Stomach smooth muscle (tissue), 2 donors: ENCODE data around the gene NRN1L.
A peak's percentile ranks its signal among the peaks of the same experiment; 100 is the strongest.
"Not testable (repeated sequence)": the region's sequence is repeated elsewhere in the genome, so short reads cannot be mapped to it uniquely, and the experiment has no call there.

Experiments used
- H3K27ac ChIP-seq: one replicate; pipeline ENCODE4 v1.7.0; 2013; ENCODE audit warnings: mild to moderate bottlenecking, low read length, inconsistent platforms
- H3K27me3 ChIP-seq, 2 donors: one replicate each; pipeline ENCODE4 v1.7.0; 2013; ENCODE audit warnings: low read length in 2 of 2; ENCODE audit not compliant: insufficient read depth in 2 of 2, control insufficient read depth in 1 of 2
- H3K36me3 ChIP-seq, 2 donors: one replicate each; pipeline ENCODE4 v1.7.0; 2013; ENCODE audit warnings: low read length in 2 of 2; ENCODE audit not compliant: control insufficient read depth in 2 of 2, insufficient read depth in 2 of 2
- H3K4me1 ChIP-seq: one replicate; pipeline ENCODE4 v1.7.0; 2013; ENCODE audit warnings: low read length; ENCODE audit not compliant: control insufficient read depth, insufficient read depth
- H3K4me3 ChIP-seq, 2 donors: one replicate each; pipeline ENCODE4 v1.7.0; 2013; ENCODE audit warnings: low read length in 2 of 2
- H3K9ac ChIP-seq, 2 donors: one replicate each; pipeline ENCODE4 v1.7.0; 2013; ENCODE audit warnings: low read length in 2 of 2, mild to moderate bottlenecking in 1 of 2
- H3K9me3 ChIP-seq, 2 donors: one replicate each; pipeline ENCODE4 v1.7.0; 2013; ENCODE audit warnings: low read length in 2 of 2; ENCODE audit not compliant: control insufficient read depth in 2 of 2
- donor health status: healthy.
- donor health status: Pancreatic carcinoma.

NRN1L gene

DNA sequence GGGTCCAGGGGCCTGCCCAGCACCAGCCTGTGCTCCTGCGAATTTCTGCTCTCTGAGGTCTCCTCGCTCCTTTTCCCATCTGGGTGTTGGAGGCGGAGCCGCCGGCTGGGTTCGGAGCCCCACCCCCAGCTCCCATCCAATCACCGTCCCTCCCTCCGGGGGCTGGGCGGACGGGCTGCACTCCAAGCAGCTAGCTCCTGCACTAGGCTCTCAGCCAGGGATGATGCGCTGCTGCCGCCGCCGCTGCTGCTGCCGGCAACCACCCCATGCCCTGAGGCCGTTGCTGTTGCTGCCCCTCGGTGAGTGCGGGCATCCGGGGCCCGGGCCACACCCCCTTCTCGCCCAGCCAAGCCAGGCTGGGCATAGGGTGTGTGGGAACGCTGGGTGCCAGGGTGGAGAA lies at the start of gene NRN1L:
Gene NRN1L, plus strand, starts transcription at position 202 of the 400 bp plus-strand sequence. Its CDS starts 19 bp downstream, at position 221.
- Histone ChIP-seq H3K36me3 (peaks cover 40% of the 10 kb centered on the region in 2 donors), H3K9me3 (no peaks in the 10 kb centered on the region), H3K4me3 (peak within 1 kb of the TSS; percentile 35 to 64), H3K4me1 (peaks cover 15% of the 10 kb centered on the region), H3K27me3 (no peaks in the 10 kb centered on the region), H3K9ac (peak within 1 kb of the TSS in 1 of 2 donors; percentile 5), H3K27ac (peak within 1 kb of the TSS; percentile 41)

DNA sequence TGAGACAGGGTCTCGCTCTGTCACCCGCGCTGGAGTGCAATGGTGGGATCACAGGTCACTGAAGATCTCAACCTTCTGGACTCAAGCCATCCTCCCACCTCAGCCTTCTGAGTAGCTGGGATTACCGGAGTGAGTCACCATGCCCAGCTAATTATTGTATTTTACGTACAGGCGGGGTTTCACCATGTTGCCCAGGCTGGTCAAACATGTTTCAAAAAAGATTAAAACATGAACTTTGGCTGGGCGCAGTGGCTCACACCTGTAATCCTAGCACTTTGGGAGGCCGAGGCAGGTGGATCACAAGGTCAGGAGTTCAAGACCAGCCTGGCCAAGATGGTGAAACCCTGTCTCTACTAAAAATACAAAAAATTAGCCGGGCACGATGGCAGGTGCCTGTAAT lies 47.5 kb upstream of the NRN1L start:
- peaks cover 25% of the 10 kb centered on the region for H3K4me1 ChIP-seq
- H3K27ac ChIP-seq, H3K9ac ChIP-seq, H3K36me3 ChIP-seq, H3K27me3 ChIP-seq, H3K4me3 ChIP-seq, H3K9me3 ChIP-seq: not testable (repeated sequence)

DNA sequence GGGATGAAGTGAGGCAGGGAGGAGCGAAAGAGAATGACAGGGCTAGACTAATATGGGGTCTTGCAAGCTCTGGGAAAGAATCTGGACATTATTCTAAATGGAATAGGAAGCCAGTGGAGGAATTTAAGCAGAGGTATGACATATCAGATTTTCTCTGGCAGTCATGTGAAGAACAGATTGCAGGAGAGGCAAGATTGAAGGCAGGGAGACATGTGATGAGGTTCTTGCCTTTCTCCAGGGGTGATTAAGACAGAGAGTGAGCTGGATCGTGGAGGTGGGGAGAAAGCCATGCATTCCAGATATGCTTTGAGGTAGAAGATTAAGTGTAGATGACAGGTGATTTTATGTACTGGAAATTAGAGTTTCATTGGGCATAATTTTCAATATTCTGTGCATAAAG lies 46.9 kb upstream of the NRN1L start:
- no peaks in the 10 kb centered on the region for H3K36me3 ChIP-seq
- no peak overlapping the region for H3K4me3 ChIP-seq
- H3K27ac ChIP-seq: no peak overlapping the region
- H3K9ac ChIP-seq: no peak overlapping the region
- H3K9me3 ChIP-seq: no peaks in the 10 kb centered on the region
- H3K27me3 ChIP-seq: no peaks in the 10 kb centered on the region
- peaks cover 23% of the 10 kb centered on the region for H3K4me1 ChIP-seq

DNA sequence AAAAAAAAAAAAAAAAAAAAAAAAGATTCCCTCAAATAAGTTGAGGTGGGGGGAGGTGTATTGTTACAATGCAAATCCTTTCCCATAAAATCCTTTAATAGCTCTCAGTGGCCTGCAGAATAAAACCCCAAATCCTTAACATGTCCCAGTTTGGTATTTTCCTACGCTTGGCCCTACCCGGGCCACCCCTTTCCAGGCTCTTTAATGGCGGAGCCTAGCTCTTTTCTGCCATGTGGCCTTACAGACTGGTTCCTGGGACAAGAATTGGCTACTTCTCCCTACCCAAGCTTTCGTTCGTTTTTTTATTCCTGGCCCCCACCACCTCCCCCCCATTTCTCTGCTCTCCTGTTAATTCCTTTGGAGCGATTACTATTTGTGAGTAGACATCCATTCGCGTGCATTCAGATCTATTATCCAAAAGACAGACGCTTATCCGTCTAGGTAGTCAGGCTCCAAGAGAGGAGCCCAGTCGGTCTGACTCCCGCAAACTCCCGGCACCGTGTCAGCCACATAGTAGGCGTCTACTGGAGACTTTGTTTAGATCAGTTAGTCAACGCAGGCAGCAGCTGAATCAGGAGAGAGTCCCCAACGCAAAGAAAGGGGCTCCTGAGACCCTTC lies 43.4 kb upstream of the NRN1L start:
- peaks cover 47% of the 10 kb centered on the region for H3K4me1 ChIP-seq
- H3K4me3 ChIP-seq: peak overlapping the region; percentile 81 to 96
- H3K9ac ChIP-seq: peak overlapping the region; percentile 83 to 95
- no peaks in the 10 kb centered on the region for H3K27me3 ChIP-seq
- H3K9me3 ChIP-seq: no peaks in the 10 kb centered on the region
- H3K36me3 ChIP-seq: no peaks in the 10 kb centered on the region
- peak overlapping the region; percentile 93 for H3K27ac ChIP-seq

DNA sequence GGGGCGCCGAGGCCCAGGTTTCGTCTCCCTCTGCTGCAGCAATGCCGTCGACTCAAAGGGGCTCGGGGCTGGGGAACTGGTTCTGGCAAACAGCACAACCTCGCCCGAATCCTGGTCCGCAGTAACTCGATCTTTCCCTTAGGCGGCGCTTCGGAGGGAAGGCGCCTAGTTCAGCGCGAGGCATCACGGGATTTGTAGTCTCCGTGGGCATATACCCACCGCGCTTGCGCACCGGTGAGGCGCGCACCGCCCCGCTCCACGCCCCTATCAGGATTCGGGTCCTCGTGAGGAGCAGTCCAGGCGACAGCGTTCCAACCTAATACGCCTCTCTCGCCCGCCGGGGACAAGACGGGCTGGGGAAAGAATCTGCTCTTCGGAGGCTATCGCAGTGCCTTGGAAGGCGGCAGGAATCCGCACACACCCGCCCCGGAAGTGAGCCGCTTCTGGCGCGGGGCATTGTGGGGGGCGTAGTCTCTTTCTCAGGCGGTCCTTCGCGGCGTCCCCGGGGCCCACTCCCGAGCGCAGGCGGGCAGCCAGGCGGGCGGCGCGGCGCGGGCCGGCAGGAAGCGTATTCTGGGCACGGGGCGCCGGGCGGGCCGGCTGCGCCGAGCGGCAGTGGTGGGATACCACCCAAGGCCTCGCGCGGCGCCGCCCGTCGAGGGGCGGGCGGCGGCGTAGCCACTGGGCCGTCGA lies 42.7 kb upstream of the NRN1L start, which contains the start of gene THAP11:
Gene THAP11, plus strand, starts transcription at position 505 of the 693 bp plus-strand sequence. CDS start 235 bp downstream, outside the sequence.
- Histone ChIP-seq H3K4me1 (peaks cover 48% of the 10 kb centered on the region), H3K27me3 (no peaks in the 10 kb centered on the region), H3K9me3 (no peaks in the 10 kb centered on the region), H3K36me3 (no peaks in the 10 kb centered on the region), H3K9ac (peak within 1 kb of the TSS; percentile 83 to 95), H3K4me3 (peak within 1 kb of the TSS; percentile 81 to 96), H3K27ac (peak within 1 kb of the TSS; percentile 93)

DNA sequence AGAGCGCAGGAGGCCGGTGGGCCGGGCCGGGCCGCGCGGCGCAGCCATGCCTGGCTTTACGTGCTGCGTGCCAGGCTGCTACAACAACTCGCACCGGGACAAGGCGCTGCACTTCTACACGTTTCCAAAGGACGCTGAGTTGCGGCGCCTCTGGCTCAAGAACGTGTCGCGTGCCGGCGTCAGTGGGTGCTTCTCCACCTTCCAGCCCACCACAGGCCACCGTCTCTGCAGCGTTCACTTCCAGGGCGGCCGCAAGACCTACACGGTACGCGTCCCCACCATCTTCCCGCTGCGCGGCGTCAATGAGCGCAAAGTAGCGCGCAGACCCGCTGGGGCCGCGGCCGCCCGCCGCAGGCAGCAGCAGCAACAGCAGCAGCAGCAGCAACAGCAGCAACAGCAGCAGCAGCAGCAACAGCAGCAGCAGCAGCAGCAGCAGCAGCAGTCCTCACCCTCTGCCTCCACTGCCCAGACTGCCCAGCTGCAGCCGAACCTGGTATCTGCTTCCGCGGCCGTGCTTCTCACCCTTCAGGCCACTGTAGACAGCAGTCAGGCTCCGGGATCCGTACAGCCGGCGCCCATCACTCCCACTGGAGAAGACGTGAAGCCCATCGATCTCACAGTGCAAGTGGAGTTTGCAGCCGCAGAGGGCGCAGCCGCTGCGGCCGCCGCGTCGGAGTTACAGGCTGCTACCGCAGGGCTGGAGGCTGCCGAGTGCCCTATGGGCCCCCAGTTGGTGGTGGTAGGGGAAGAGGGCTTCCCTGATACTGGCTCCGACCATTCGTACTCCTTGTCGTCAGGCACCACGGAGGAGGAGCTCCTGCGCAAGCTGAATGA lies 42.0 kb upstream of the NRN1L start:
- Histone ChIP-seq H3K27ac (peak overlapping the region; percentile 93), H3K9ac (peak overlapping the region; percentile 83 to 95), H3K4me3 (peak overlapping the region; percentile 81 to 96), H3K9me3 (no peaks in the 10 kb centered on the region), H3K27me3 (no peaks in the 10 kb centered on the region), H3K36me3 (no peaks in the 10 kb centered on the region), H3K4me1 (peaks cover 54% of the 10 kb centered on the region)

DNA sequence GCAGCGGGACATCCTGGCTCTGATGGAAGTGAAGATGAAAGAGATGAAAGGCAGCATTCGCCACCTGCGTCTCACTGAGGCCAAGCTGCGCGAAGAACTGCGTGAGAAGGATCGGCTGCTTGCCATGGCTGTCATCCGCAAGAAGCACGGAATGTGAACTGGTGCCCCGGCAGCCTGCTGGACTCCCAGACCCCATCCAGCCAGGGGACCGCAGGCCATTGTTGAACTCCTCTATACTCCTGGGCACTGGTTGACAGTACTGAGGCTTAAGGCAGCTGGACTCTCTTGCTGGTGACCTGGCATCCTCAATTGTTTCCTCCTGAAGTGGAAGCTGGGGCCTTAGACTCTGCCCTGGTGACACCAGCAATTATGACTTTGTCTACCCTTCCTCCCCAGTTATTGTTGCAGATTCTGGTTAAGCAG lies 41.3 kb upstream of the NRN1L start:
- Histone ChIP-seq H3K9me3 (no peaks in the 10 kb centered on the region), H3K4me3 (peak overlapping the region; percentile 81 to 96), H3K27me3 (no peaks in the 10 kb centered on the region), H3K27ac (peak overlapping the region; percentile 93), H3K9ac (peak overlapping the region; percentile 83), H3K4me1 (peaks cover 60% of the 10 kb centered on the region), H3K36me3 (no peaks in the 10 kb centered on the region)

DNA sequence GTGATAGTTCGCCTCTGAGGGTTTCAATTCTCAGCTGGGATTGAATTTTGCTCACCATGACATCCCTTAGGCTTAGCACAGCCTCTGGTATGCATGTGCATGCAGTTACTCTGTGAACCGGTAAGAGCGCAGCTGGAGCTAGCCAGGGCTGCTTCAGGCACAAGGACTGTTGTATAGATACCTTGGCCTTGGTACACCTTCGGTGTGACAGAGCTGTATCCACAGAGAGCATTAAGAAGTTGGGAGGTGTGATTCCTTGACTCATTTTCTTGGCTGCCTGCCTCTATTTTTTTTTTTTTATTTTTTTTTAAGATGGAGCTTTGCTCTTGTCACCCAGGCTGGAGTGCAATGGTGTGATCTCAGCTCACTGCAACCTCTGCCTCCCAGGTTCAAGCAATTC lies 40.2 kb upstream of the NRN1L start:
- no peaks in the 10 kb centered on the region for H3K27me3 ChIP-seq
- H3K27ac ChIP-seq: peak overlapping the region; percentile 93
- H3K36me3 ChIP-seq: no peaks in the 10 kb centered on the region
- H3K4me3 ChIP-seq: peak overlapping the region; percentile 15 to 96
- no peaks in the 10 kb centered on the region for H3K9me3 ChIP-seq
- H3K4me1 ChIP-seq: peaks cover 63% of the 10 kb centered on the region
- peak overlapping the region; percentile 83 for H3K9ac ChIP-seq

DNA sequence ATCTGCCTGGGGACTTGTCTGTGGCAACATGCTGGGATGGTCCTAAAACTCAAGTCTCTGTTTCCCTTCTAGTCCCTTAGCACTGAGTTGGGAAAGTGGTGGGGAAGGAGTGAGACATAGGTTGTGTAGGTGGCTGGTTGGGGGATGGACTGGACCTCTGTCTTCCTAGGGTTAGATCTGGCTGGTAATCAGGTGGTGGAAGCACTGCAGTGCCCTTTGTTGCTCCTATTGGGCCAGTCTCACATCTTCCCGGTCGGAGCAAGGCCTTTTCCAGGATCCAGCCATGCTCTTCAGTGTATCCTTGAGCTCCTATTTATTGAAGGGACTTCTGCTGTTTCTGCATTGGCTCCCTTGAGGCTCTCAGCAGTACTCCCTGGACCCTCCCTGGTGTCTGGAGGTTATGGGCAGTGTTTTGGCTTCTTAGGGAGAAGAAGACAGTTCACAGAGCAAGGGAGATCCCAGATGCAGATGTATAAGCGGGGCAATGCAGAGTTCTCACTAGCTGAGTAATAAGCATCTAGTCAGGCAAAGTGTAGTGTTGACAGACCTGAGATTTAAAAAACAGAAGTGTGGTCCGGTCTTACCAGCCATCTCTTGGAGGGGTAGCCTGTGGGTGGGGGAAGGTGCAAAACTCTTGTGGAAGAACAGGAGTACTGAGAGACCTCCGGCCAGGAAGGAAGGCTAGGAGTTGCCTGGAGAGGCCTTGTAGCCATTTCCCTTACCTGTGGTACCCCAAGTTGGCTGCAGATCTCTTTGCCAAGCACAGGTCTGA lies 39.2 kb upstream of the NRN1L start:
- Histone ChIP-seq H3K4me3 (peak overlapping the region; percentile 93 to 96), H3K27ac (peak overlapping the region; percentile 93), H3K4me1 (peaks cover 63% of the 10 kb centered on the region), H3K9ac (peak overlapping the region; percentile 88 to 95), H3K9me3 (no peaks in the 10 kb centered on the region), H3K27me3 (no peaks in the 10 kb centered on the region), H3K36me3 (no peaks in the 10 kb centered on the region)

DNA sequence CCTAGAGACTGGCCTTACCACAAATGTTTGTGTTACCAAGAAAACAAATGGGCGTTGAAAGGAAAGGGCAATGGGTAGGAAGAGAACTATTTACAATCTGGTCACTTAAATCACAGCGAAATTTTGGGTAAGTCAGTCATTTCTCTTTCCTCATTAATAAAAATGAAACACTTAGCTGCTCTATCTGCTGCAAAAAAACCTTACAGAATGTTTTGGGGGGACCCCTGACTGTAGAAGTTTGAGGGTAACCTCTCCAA lies 38.7 kb upstream of the NRN1L start:
- H3K4me3 ChIP-seq: peak overlapping the region; percentile 93 to 96
- no peaks in the 10 kb centered on the region for H3K36me3 ChIP-seq
- H3K27me3 ChIP-seq: no peaks in the 10 kb centered on the region
- no peaks in the 10 kb centered on the region for H3K9me3 ChIP-seq
- H3K4me1 ChIP-seq: peaks cover 63% of the 10 kb centered on the region
- peak overlapping the region; percentile 88 to 95 for H3K9ac ChIP-seq
- H3K27ac ChIP-seq: peak overlapping the region; percentile 93
